Ectodermal cell (in vitro differentiated cells): ENCODE data around the gene PTPN6.

Experiments used
- H3K27ac ChIP-seq: 2 replicates; pipeline ENCODE4 v1.7.0; 2013; ENCODE audit warnings: mild to moderate bottlenecking, low read depth, low read length; ENCODE audit not compliant: insufficient read depth, poor library complexity, severe bottlenecking
- H3K27me3 ChIP-seq: 2 replicates; pipeline ENCODE4 v1.7.0; 2013; ENCODE audit warnings: mild to moderate bottlenecking, low read length; ENCODE audit not compliant: insufficient read depth, control insufficient read depth, poor library complexity, severe bottlenecking
- H3K36me3 ChIP-seq: one replicate; pipeline ENCODE4 v1.7.0; 2013; ENCODE audit warnings: low read length; ENCODE audit not compliant: control insufficient read depth, insufficient read depth
- H3K4me1 ChIP-seq: one replicate; pipeline ENCODE4 v1.7.0; 2013; ENCODE audit warnings: low read length; ENCODE audit not compliant: control insufficient read depth, insufficient read depth
- H3K4me3 ChIP-seq: 2 replicates; pipeline ENCODE4 v1.7.0; 2013; ENCODE audit warnings: low read depth, low read length, control low read depth; ENCODE audit not compliant: insufficient read depth
- H3K9me3 ChIP-seq: 2 replicates; pipeline ENCODE4 v1.7.0; 2013; ENCODE audit warnings: mild to moderate bottlenecking, low read length, moderate library complexity; ENCODE audit not compliant: control insufficient read depth
- WGBS, 2 experiments: methylation state at CpG; one replicate each; pipeline ENCODE4 v1.1.7; 2013; ENCODE audit warnings: missing lambda C conversion rate in 2 of 2; 5-methylcytosine and 5-hydroxymethylcytosine counted together

Gene PTPN6

GRCh38 chr12:6914246-6914946 is 36.8 kb upstream of the PTPN6 start, which contains the start of gene ENO2:
Gene ENO2 (plus strand): TSS chr12:6914580. CDS start chr12:6915833, 1,253 bp downstream.
- Histone ChIP-seq H3K27me3 (no peaks in the 10 kb centered on the region), H3K4me1 (peaks cover 8% of the 10 kb centered on the region), H3K27ac (no peak within 1 kb of the TSS), H3K9me3 (no peaks in the 10 kb centered on the region), H3K4me3 (peak within 1 kb of the TSS; percentile 75), H3K36me3 (peaks cover 20% of the 10 kb centered on the region)
- WGBS, 2 experiments, result 1% methylated on average over 68 of the region's 68 CpGs

- H3K27me3 ChIP-seq, result no peaks in the 10 kb centered on the region
- no peak overlapping the region for H3K27ac ChIP-seq
- 2 to 4% methylated on average over 29 of the region's 29 CpGs for WGBS, 2 experiments
- peaks cover 27% of the 10 kb centered on the region for H3K36me3 ChIP-seq
- H3K9me3 ChIP-seq, result no peaks in the 10 kb centered on the region
- H3K4me3 ChIP-seq, result peak overlapping the region; percentile 75
- H3K4me1 ChIP-seq, result peaks cover 8% of the 10 kb centered on the region
Measured at GRCh38 chr12:6914947-6915788, 36.0 kb upstream of the PTPN6 start.

- H3K9me3 ChIP-seq, result no peaks in the 10 kb centered on the region
- H3K4me1 ChIP-seq, result peaks cover 8% of the 10 kb centered on the region
- no peak overlapping the region for H3K27ac ChIP-seq
- peak overlapping the region; percentile 75 for H3K4me3 ChIP-seq
- H3K36me3 ChIP-seq, result peaks cover 28% of the 10 kb centered on the region
- no peaks in the 10 kb centered on the region for H3K27me3 ChIP-seq
- WGBS, 2 experiments, result 77 to 82% methylated on average over 14 of the region's 14 CpGs
Measured at GRCh38 chr12:6915789-6916285, 35.3 kb upstream of the PTPN6 start.

- Histone ChIP-seq H3K27ac (no peak overlapping the region), H3K4me1 (peaks cover 8% of the 10 kb centered on the region), H3K36me3 (peaks cover 30% of the 10 kb centered on the region), H3K4me3 (peak overlapping the region; percentile 75), H3K27me3 (no peaks in the 10 kb centered on the region), H3K9me3 (no peaks in the 10 kb centered on the region)
- 92 to 93% methylated on average over 11 of the region's 11 CpGs for WGBS, 2 experiments
Measured at GRCh38 chr12:6916426-6917200, 34.5 kb upstream of the PTPN6 start.

GRCh38 chr12:6917491-6918231 is 33.5 kb upstream of the PTPN6 start:
- Histone ChIP-seq H3K27ac (no peak overlapping the region), H3K4me3 (no peak overlapping the region), H3K27me3 (no peaks in the 10 kb centered on the region), H3K4me1 (peaks cover 8% of the 10 kb centered on the region), H3K36me3 (peaks cover 39% of the 10 kb centered on the region), H3K9me3 (no peaks in the 10 kb centered on the region)
- 89% methylated on average over 14 of the region's 14 CpGs for WGBS, 2 experiments

GRCh38 chr12:6919588-6919987 is 31.6 kb upstream of the PTPN6 start:
- Histone ChIP-seq H3K27me3 (no peaks in the 10 kb centered on the region), H3K36me3 (peaks cover 40% of the 10 kb centered on the region), H3K4me1 (peaks cover 11% of the 10 kb centered on the region), H3K27ac (no peak overlapping the region), H3K9me3 (no peaks in the 10 kb centered on the region), H3K4me3 (no peak overlapping the region)
- WGBS, 2 experiments, result 85% methylated on average over 7 of the region's 7 CpGs

- H3K27me3 ChIP-seq, result no peaks in the 10 kb centered on the region
- no peak overlapping the region for H3K27ac ChIP-seq
- H3K4me3 ChIP-seq, result no peak overlapping the region
- no peaks in the 10 kb centered on the region for H3K9me3 ChIP-seq
- peaks cover 40% of the 10 kb centered on the region for H3K36me3 ChIP-seq
- whole genome bisulfite sequencing, 2 experiments, result 90 to 96% methylated on average over 7 of the region's 7 CpGs
- peaks cover 25% of the 10 kb centered on the region for H3K4me1 ChIP-seq
Measured at GRCh38 chr12:6921539-6921938, 29.6 kb upstream of the PTPN6 start.

GRCh38 chr12:6921996-6922946 is 28.9 kb upstream of the PTPN6 start:
- 93% methylated on average over 9 of the region's 9 CpGs for WGBS, 2 experiments
- Histone ChIP-seq H3K9me3 (no peaks in the 10 kb centered on the region), H3K27ac (no peak overlapping the region), H3K4me1 (peaks cover 30% of the 10 kb centered on the region), H3K27me3 (no peaks in the 10 kb centered on the region), H3K4me3 (no peak overlapping the region), H3K36me3 (peaks cover 32% of the 10 kb centered on the region)
